ENCODE measurements around the gene ANTXR1.

The ANTXR1 gene

GRCh38 chr2:69126341-69126740 lies 113.4 kb downstream of the ANTXR1 start:
- DNase-seq (ENCODE audit: low read depth in 1 of 2, low spot score in 1 of 2), result no peak
- in situ Hi-C loops (cut with HindIII; ENCODE audit: low pct_unique_long_range_greater_than_20kb, low sequenced_read_pairs), result no loop called here
- TF ChIP-seq JUND (IDR thresholded peaks at IDR 0.05; ENCODE audit: low read depth), result no peak

- no peak for TF ChIP-seq JUND (IDR thresholded peaks at IDR 0.05; ENCODE audit: low read depth)
- in situ Hi-C loops (cut with HindIII; ENCODE audit: low pct_unique_long_range_greater_than_20kb, low sequenced_read_pairs), result no loop called here
- DNase-seq (ENCODE audit: low read depth in 1 of 2, low spot score in 1 of 2), result no peak
Observed at GRCh38 chr2:69131452-69131851, 118.5 kb downstream of the ANTXR1 start.

GRCh38 chr2:69131983-69132675 lies 119.2 kb downstream of the ANTXR1 start:
- TF ChIP-seq JUND (IDR thresholded peaks at IDR 0.05; ENCODE audit: low read depth), result no peak
- in situ Hi-C loops (cut with HindIII; ENCODE audit: low pct_unique_long_range_greater_than_20kb, low sequenced_read_pairs), result no loop called here
- DNase-seq (ENCODE audit: low read depth in 1 of 2, low spot score in 1 of 2), result no peak

GRCh38 chr2:69132960-69133590 lies 120.1 kb downstream of the ANTXR1 start:
- DNase-seq (ENCODE audit: low read depth in 1 of 2, low spot score in 1 of 2), result peak in 1 of 2 experiments; percentile 5
- in situ Hi-C loops (cut with HindIII; ENCODE audit: low pct_unique_long_range_greater_than_20kb, low sequenced_read_pairs), result no loop called here
- TF ChIP-seq JUND (IDR thresholded peaks at IDR 0.05; ENCODE audit: low read depth), result no peak

- no peak for DNase-seq (ENCODE audit: low read depth in 1 of 2, low spot score in 1 of 2)
- in situ Hi-C loops (cut with HindIII; ENCODE audit: low pct_unique_long_range_greater_than_20kb, low sequenced_read_pairs), result no loop called here
- no peak for TF ChIP-seq JUND (IDR thresholded peaks at IDR 0.05; ENCODE audit: low read depth)
Observed at GRCh38 chr2:69133898-69134297, 120.9 kb downstream of the ANTXR1 start.

- in situ Hi-C loops (cut with HindIII; ENCODE audit: low pct_unique_long_range_greater_than_20kb, low sequenced_read_pairs), result no loop called here
- no peak for DNase-seq (ENCODE audit: low read depth in 1 of 2, low spot score in 1 of 2)
- TF ChIP-seq JUND (IDR thresholded peaks at IDR 0.05; ENCODE audit: low read depth), result no peak
Observed at GRCh38 chr2:69134306-69134945, 121.4 kb downstream of the ANTXR1 start.

GRCh38 chr2:69138247-69138772 lies 125.3 kb downstream of the ANTXR1 start:
- in situ Hi-C loops (cut with HindIII; ENCODE audit: low pct_unique_long_range_greater_than_20kb, low sequenced_read_pairs), result no loop called here
- peak in 1 of 2 experiments; percentile 7 for DNase-seq (ENCODE audit: low read depth in 1 of 2, low spot score in 1 of 2)

GRCh38 chr2:69138793-69139459 lies 125.9 kb downstream of the ANTXR1 start:
- DNase-seq (ENCODE audit: low read depth in 1 of 2, low spot score in 1 of 2), result no peak
- in situ Hi-C loops (cut with HindIII; ENCODE audit: low pct_unique_long_range_greater_than_20kb, low sequenced_read_pairs), result no loop called here
- TF ChIP-seq JUND (IDR thresholded peaks at IDR 0.05; ENCODE audit: low read depth), result no peak

More at GRCh38 chr2:69138247-69138772, 125.3 kb downstream of the ANTXR1 start:
- no peak for TF ChIP-seq JUND (IDR thresholded peaks at IDR 0.05; ENCODE audit: low read depth)

- in situ Hi-C loops (cut with HindIII; ENCODE audit: low pct_unique_long_range_greater_than_20kb, low sequenced_read_pairs), result no loop called here
- no peak for TF ChIP-seq JUND (IDR thresholded peaks at IDR 0.05; ENCODE audit: low read depth)
- no peak for DNase-seq (ENCODE audit: low read depth in 1 of 2, low spot score in 1 of 2)
Observed at GRCh38 chr2:69139778-69140670, 127.0 kb downstream of the ANTXR1 start.

GRCh38 chr2:69141061-69141460 lies 128.1 kb downstream of the ANTXR1 start:
- in situ Hi-C loops (cut with HindIII; ENCODE audit: low pct_unique_long_range_greater_than_20kb, low sequenced_read_pairs), result no loop called here

GRCh38 chr2:69143748-69144360 lies 130.9 kb downstream of the ANTXR1 start:
- in situ Hi-C loops (cut with HindIII; ENCODE audit: low pct_unique_long_range_greater_than_20kb, low sequenced_read_pairs), result no loop called here
- no peak for TF ChIP-seq JUND (IDR thresholded peaks at IDR 0.05; ENCODE audit: low read depth)
- DNase-seq (ENCODE audit: low read depth in 1 of 2, low spot score in 1 of 2), result peak in 1 of 2 experiments; percentile 29

More at GRCh38 chr2:69141061-69141460, 128.1 kb downstream of the ANTXR1 start:
- DNase-seq (ENCODE audit: low read depth in 1 of 2, low spot score in 1 of 2), result no peak
- no peak for TF ChIP-seq JUND (IDR thresholded peaks at IDR 0.05; ENCODE audit: low read depth)
